Hippocampal formation (tissue), 2 donors: ENCODE measurements around the gene SF1.

Source experiments
- DNase-seq, 2 donors: peaks; one replicate each; lab custom pipeline; 2025; lab: John Stamatoyannopoulos, UW

The SF1 gene

DNA sequence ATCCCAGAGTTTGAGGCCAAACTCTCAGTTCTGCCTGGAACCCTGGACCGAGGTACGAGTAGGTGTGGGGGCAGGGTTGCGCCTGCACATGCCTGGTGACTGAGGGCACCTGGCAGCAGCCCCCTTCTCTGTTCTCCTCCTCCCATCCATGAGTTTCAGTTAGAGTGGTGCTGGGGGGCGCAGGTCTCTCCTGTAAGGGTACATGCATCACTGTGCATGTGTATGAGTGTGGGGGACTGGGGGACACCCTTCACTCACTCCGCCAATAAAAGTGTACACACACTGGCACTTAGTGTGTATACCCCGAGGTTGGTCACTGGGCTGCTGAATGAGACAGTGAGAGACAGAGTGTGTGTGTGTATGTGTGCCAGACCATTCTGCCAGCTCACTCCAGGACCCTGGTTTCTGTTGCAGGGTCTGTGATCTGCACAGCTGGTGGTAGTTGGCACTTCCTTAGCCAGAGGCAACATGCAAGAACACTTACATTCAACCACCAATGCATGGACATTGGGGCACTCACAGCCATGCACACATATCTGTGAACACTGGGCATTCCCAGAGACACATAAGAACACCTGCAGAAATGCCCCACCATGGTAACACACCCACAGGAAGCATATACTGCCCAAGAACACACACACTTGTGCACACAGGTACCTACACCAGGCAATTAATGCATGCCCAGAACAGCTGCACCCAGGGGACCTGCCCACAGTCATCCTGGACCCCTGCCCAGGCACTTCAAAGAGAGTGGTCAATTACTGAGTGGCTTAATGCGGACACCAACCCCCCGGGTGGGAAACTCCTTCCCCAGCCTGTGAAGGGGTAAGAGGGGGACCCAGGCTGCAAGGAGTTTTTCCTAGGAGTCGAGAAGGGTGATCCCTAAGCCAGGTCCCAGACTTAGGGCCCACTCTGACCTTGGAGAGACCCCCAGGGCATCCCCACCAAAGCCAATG is 54.2 kb downstream of the SF1 start:
- DNase-seq, result no peak

DNA sequence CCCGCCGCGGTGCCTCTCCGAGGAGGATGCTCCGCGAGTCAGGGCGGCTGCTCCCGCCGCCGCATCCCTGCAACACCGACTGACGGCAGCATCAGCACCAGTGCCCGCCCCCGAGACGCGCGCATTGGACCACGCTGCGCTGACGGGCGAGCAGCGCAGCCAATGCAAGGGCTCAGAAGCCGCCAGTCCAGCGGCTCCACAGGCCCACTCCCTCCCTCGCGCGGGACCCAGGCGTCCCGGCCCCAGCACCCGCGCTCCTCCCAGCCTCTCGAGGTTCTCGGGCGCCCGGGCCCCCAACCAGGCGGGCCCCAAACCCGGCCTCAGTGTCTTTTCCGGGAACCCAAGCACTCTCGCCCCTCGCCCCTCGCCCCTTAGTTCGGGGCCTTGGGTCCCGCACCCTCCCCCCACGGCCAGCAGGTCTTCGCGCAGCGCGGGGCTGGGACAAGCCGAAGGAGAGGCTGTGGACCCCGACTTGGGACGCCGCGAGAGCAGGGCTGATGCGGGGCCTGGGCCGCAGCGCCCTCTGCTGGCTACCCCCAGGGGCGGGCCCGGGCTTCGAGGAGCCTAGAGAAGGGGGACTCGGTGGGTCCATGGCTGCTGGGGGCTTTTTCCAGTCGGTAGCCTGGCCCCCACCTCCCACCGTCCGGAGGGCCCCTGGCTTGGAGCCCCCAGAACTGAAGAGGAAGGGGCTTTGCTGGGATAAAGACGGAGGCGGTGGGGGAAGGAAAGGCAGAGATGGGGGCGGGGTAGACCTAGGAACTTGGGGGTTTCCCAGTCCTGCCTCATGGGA is 55.0 kb downstream of the SF1 start, which contains the start of gene NRXN2:
TSS of gene NRXN2 (minus strand) at position 81 of the 790 bp plus-strand sequence. CDS start 9,498 bp downstream, outside the sequence.
- DNase-seq, result peak; percentile 87 to 91

DNA sequence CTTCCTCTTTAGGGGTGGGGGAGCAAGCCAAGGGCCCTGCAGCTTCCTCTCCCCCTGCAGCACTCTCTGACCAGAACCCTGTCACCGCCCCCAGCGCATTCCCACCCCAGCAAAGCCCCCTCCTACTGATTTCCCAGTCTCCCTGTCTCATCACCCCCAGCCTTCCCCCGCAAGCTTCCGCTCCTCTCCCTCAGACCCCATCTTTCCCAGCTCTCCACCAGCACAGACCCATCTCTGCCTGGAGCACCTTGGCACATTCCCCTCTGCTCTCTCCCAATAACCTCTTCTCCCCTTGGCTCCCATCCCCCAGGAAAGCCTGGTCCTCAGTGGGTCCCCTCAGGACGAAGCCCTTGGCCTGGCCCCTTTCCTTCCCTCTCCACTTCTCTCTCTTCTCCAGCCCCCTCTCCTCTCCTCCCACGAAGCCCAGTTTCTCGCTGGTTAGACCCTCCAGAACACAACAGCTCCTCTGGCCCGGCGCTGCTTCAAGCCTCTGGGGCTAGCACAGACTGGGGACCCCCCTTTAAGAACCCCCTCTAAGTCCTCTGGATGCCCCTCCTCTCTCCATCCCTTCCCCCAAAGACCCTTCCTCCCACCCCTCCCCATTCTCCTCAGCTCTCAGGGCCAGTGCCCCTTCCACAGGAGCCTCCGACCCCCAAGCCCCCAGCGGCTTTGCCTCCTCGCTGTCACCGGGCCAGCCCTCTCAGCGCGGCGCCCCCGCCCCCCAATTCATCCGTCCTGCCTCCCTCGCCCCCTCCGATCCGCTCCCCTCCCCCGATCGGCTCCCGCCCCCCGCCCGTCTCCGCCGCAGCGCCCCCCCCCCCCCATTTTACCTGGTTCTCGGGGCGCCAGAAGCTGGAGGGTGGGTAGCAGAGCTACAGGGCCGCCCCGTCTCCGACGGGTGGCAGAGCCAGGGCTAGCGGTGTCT is 55.9 kb downstream of the SF1 start:
- DNase-seq, result no peak

DNA sequence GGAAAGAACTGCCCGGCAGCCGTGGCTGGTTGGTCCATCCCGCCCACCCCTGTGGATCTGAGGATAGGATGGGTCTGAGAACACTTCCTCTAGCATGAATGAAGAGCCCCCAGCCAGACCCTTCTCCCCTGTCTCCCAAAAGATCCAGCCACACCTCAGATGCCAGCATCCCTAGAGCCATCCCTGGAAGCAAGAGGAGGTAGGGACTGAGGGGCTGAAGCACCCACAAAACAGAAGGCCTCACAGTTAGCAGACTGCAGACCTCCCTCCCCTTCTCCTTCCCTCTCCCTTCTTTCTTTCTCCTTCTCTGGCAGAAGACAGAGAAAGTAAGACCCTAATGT is 57.0 kb downstream of the SF1 start:
- DNase-seq, result no peak

DNA sequence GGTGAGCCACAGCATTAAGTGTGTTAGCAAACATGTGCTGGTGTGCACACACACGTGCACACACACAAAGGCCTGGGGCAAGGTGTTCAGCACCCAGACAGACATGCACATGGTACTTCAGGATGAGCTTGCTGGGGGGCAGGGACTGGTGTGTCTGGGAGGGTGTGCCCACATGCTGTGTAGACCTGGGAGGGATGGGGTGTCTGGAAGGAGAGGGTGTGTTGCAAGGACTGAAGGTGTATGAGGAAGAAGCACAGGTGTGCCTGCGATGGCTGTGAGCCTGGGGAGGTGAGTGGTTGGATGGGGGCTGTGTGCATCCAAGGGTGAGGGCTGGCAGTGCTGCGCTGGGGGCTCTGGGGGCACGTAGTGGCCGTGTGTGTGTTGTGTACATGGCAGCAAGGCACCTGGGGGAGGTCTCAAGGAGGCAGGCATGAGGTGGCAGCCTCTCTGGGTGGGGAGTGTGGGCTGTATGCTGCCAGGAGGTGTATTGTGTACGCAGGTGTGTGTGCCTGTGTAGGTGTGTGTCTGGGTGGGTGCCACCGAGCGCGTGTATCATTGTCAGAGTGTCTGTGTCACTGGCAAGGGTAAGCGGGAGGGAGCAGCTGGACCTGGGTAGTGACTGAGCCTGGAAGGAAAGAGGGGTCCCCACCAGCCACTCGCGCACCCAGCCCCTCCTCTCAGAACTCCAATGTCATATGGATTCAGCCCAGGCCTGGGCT is 57.5 kb downstream of the SF1 start:
- no peak for DNase-seq

DNA sequence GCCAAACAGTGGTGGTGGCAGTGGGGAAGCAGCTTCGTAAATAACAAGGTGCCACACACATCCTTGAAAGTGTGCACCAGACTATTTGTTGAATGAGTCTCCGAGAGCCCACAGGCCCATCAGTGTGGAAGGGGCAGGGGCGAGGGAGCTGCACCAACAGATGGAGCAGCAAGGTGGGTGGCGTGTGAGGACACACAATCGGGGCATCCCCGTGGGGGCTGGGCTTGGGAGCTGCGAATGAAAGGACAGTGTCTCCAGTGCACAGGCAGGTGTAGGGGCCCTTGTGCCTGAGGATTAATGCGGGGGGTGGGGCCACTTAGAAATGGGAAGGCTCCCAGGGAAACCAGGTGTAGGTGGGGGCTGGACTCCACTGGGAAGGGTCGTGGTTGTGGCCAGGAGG is 58.2 kb downstream of the SF1 start:
- DNase-seq, result no peak

DNA sequence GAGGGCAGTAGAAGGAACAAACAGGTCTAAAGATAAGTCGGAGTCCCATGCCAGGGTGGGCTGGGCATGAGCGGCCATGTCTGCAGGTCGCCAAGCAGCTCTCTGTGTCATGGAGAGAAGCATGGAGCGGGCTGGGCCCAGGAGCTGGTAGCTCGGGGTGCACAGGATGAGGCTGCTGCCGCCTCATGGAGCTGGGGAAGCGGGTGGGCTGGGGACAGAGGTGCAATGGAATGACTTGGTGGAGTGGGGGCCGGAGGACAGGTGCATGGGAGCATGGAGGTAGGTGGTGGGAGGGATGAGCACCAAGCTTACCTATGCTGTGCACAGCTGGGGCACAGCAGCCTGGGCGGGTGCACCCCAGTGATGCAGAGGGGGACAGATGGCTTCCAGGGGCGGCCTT is 58.9 kb downstream of the SF1 start:
- DNase-seq, result no peak

DNA sequence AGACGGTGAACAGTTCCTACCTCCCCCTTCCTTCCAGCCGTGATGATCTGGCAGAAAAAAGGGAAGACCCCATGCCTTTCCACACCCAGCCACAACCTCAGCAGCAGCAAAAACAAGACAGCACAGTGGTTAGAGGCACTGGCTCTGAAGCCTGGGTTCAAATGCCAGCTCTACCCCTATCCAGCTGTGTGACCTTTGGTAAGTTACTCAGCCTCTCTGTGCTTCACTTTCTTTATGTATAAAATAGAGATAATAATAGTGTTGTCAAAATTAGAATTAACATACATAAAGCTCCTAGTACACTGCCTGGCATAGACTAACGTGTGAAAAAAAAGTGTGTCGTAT is 59.6 kb downstream of the SF1 start:
- no peak for DNase-seq

DNA sequence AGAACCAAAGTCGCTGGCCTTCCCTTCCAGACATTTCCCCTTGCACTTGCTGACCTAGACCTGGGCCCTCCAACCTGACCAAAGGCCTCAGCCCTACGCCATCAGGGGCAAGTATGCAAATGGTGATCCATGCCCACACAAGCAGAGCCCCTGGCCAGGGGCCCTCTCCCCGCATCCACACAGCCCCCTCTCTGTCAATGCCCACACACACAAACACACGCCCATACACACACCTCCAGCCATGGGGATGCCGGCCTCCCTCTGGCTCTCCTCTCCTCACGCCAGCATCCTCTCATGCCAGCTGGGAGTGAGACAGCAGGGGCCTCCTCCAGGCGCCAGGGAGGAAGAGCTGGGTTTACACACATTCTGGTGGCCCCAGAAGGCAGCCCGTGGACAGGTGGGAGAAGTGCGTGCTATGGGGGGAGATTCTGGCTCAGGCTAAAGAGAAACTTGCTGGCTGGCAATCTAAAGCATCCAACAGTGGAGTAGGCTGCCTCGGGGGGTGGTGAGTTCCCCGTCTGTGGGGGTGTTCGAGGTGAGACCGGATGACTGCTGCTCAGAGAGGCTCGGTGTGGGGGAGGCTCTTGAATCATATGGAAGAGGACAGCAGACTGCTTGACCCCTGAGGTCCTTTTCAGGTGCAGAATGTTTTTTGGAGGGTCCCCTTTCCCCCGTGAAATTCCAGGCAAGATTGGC is 60.1 kb downstream of the SF1 start:
- no peak for DNase-seq

DNA sequence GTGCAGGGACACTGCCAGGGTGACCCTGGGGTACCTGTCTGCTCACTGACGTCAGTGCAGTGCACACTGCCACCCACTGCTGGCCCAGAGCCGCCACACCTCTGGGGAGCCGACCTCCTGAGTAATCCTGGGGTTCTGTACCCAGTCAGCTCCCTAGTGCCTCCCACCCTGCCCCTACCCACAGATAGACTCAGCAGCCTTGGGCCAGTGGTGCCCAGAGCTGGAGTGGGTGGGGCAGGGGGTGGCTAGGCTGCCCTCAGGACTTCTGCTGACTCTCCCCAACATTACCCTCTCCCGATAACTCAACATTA is 61.1 kb downstream of the SF1 start:
- no peak for DNase-seq

DNA sequence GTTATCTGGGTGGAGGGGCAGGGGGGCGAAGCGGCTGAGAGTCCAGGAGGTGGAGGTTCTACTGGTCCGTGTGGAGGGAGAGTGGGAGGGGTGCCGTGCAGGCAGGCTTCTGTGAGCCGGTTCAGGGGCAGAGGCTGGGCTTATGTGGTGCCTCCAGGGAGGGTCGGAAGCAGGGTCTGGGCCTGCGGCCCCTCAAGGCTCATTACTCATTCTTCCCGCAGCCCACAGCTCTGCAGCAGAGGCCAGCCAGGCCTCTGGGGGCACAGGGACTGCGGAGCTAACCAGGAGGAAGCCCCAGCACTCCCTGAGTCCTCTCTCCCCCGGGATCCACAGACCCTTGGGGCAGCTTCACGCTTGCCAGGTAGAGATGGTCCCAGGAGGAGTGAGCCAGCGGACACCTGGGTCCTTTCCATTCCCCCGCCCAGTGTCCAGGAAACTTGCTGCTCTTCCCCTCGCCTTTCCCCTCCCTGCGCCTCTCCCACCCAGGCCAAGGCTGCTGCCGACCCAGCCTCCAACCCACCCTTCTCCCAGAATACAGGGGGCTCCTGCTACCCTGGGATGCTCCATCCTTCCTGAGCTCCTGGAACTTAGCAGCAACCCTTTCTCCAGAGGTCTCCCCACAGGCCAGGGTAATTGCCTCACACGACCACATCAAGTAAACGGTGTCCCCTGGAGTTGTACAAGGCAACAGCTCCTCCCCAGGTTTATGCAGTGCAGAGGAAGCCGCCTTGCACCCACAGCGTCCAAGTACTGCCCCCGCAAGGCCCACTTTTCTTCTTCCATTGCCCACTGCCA is 61.7 kb downstream of the SF1 start:
- DNase-seq, result no peak

DNA sequence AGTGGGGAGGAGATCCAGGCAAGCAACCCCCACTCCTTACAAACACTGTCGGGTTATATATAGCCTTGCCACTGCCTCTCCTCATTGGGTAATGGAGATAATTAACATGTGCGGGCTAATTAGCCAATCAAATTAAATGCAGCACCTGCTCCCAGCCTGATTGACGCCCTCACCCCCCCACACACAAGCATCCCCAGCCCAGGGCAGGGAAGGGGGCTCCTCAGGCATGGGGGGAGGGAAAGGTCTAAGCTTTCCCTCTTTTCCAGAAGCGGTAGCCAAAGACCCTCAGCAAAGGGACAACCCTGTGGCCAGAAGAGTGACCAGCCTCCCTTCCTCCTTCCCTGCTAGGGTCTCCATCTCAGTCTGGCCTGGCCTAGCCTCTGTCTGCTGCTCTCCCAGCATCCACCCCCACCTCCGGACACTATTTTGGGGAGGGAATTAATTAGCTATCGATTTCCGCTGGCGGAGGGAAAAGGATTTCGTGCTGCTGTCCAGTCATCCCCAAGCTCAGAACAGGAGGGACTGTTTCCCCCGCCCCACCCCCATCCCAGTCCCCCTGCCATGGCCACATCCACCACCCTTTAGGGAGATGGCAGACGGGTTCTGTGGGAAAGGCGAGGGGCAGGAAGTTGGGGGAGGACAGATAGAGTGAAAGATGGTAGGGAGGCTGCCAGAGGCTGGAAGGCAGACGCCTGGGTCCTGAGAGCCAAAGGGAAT is 62.4 kb downstream of the SF1 start:
- DNase-seq, result no peak

DNA sequence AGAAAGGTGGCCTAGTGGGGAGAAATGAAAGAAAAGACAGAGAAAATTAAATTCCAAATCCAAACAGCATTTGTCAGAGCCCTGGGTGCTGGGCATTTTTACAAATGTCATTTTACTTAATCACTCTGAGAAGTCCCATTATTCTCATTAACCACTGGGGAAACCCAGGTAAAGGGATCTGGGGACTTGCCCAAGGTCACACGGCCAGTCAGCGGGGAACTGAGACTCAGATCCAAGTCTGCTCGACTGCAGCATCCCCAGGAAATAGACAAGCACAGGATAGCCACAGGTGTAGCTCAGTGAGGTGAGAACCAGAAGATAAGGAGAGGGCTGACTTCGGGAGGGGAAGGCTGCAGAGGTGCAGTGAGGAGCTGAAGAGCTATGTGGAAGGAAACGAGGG is 63.2 kb downstream of the SF1 start:
- no peak for DNase-seq

DNA sequence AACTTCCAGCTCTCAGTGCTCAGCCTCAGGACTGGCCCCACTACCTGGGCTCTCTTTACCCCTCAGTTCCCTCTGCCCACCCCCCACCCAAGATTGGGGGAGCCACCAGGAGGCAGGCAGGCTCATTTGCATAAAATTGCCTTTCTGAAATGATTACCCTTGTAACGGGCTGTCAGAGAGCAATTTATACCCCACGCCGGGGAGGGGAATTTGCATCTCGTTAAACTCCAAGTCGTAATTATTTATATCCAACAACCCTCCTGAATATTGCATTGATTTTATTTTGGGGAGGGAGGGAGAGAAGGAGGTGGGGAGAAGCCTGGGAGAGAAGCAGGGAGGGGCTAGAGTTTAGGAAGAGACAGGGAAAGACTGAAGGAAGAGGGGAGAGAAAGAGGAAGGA is 63.7 kb downstream of the SF1 start:
- no peak for DNase-seq
